ENCODE results near the gene PAQR4.

GRCh38 chr16:3019594-3020246, 50.6 kb downstream of the PAQR4 start:
- TF ChIP-seq CTCF (IDR thresholded peaks at IDR 0.05) (no peak), EP300 (IDR thresholded peaks at IDR 0.05) (no peak), POLR2AphosphoS5 (IDR thresholded peaks at IDR 0.05) (no peak), POLR2A (IDR thresholded peaks at IDR 0.05) (no peak)
